Lung (tissue), 12 donors: ENCODE results near the gene NT5M. TPM values are rescaled to one million over a fixed set of nuclear protein-coding genes. Genes with fewer than 3 reads are reported as not detected.
A peak's percentile ranks its signal among the peaks of the same experiment; 100 is the strongest.

Experiments
- ATAC-seq: fragments of 200-7000 bp; cut with Tn5 transposase; one replicate; pipeline ENCODE4 v1.9.1; 2020; ENCODE audit warnings: moderate number of reproducible peaks; ENCODE audit not compliant: insufficient read depth, low FRiP score
- DNase-seq, 3 donors: peaks; one replicate each; pipeline ENCODE4 v3.0.0-alpha.2; 2013 to 2017
- H3K27ac ChIP-seq, 2 donors: one replicate each; pipeline ENCODE4 v1.5.1; 2013; ENCODE audit warnings: mild to moderate bottlenecking in 2 of 2, moderate library complexity in 2 of 2, control low read depth in 1 of 2, inconsistent platforms in 1 of 2, low read depth in 1 of 2, low read length in 1 of 2
- H3K27me3 ChIP-seq, 3 donors: one replicate each; pipeline ENCODE4 v1.5.1; 2013; ENCODE audit warnings: low read length in 2 of 3; ENCODE audit not compliant: control insufficient read depth in 3 of 3, insufficient read depth in 3 of 3
- H3K36me3 ChIP-seq, 4 donors: one replicate each; pipeline ENCODE4 v1.5.1; 2013; ENCODE audit warnings: low read length in 4 of 4, mild to moderate bottlenecking in 1 of 4, moderate library complexity in 1 of 4; ENCODE audit not compliant: control insufficient read depth in 4 of 4, insufficient read depth in 4 of 4
- H3K4me1 ChIP-seq, 5 donors: one replicate each; pipeline ENCODE4 v1.5.1; 2013; ENCODE audit warnings: low read length in 5 of 5, mild to moderate bottlenecking in 2 of 5, moderate library complexity in 1 of 5; ENCODE audit not compliant: control insufficient read depth in 5 of 5, insufficient read depth in 5 of 5
- H3K4me3 ChIP-seq: one replicate; pipeline ENCODE4 v1.5.1; 2013; ENCODE audit warnings: mild to moderate bottlenecking, control low read depth, moderate library complexity
- H3K9ac ChIP-seq, 2 donors: one replicate each; pipeline ENCODE4 v1.5.1; 2013; ENCODE audit warnings: low read length in 2 of 2, control low read depth in 1 of 2; ENCODE audit not compliant: insufficient read depth in 1 of 2
- H3K9me3 ChIP-seq, 4 donors: one replicate each; pipeline ENCODE4 v1.5.1; 2013; ENCODE audit warnings: low read length in 3 of 4, mild to moderate bottlenecking in 1 of 4, moderate library complexity in 1 of 4; ENCODE audit not compliant: control insufficient read depth in 4 of 4, insufficient read depth in 3 of 4
- WGBS, 2 donors: extraction: QIAGEN DNeasy Blood & Tissue Kit; methylation state at CpG; one replicate each; pipeline ENCODE4 v1.1.7; 2013; 5-methylcytosine and 5-hydroxymethylcytosine counted together
- polyA plus RNA-seq, 2 donors: library from polyadenylated mRNA; stranded (reverse); fragments of 200-250 nt; gene quantifications; one replicate each; pipeline ENCODE4 v1.2.1, GENCODE V29; 2013
- total RNA-seq, 2 donors: library from RNA; depleted of rRNA in 1 of 2; stranded (reverse); fragments of >200 nt in 1 of 2; gene quantifications; one replicate each; pipeline ENCODE4 v1.2.1, GENCODE V29; 2014 to 2021
- TF ChIP-seq, protein P1 (sequence below): IDR thresholded peaks from 2 replicates; pipeline ENCODE4 v1.5.1; 2012; ENCODE audit warnings: mild to moderate bottlenecking; ENCODE audit errors: control extremely low read depth, extremely low read depth
- donor health status: control.
- donor health status: control.
- donor health status: Bipolar disorder and iron deficiency.
- donor health status: healthy.
- donor health status: DM: yes; HTN: yes; CAD: no.

Gene NT5M
- total and polyA plus RNA-seq, 4 donors, result 1.7 to 2.8 (median 2.1) TPM

DNA sequence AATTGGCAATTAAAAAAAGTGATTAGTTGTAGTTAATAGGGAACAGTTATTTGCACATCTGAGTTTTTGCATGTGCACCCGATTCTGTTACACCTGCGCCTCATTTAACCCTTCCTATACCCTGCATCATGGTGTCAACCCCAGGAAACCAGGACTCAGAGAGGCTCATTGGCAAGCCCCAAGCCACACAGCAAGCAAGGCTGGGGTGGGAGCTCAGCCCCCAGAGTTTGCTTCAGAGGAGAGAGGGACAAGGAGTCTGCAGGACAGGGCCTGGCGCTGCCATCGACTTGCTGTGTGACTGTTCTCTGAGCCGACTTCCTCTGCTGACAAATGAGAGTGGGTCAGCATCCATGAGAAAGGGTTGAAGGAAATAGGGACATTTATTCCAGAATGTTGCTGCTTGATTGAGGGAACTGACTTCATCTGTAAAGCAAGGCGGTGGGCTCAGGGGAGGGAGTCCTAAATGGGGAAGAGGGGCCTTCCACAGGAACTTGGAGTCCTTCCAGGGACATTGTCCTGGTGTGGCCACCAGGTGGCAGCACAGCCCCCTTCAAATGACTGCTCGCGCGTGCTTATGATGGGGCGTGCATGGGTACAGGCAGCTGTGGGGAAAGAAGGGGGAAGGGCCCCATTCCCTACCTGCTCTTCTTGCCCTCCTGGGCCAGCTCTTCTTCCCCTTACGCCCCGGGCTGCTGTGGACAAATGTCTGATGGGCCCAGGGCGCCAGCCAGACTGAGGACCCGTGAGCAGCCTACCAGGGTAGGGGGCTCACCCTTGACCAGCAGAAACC, 51.6 kb downstream of the NT5M start:
- 35 to 36% methylated on average over 14 of the region's 14 CpGs for WGBS, 2 donors
- Histone ChIP-seq H3K4me3 (no peak overlapping the region), H3K27me3 (no peaks in the 10 kb centered on the region), H3K36me3 (no peaks in the 10 kb centered on the region), H3K4me1 (peaks cover 0 to 7% (median 4%) of the 10 kb centered on the region in 5 donors), H3K9ac (no peak overlapping the region), H3K27ac (no peak overlapping the region), H3K9me3 (no peaks in the 10 kb centered on the region)
- peak; percentile 79 to 83 (median 82) for DNase-seq
- peak; percentile 77 for ATAC-seq
- TF ChIP-seq, protein P1, sequence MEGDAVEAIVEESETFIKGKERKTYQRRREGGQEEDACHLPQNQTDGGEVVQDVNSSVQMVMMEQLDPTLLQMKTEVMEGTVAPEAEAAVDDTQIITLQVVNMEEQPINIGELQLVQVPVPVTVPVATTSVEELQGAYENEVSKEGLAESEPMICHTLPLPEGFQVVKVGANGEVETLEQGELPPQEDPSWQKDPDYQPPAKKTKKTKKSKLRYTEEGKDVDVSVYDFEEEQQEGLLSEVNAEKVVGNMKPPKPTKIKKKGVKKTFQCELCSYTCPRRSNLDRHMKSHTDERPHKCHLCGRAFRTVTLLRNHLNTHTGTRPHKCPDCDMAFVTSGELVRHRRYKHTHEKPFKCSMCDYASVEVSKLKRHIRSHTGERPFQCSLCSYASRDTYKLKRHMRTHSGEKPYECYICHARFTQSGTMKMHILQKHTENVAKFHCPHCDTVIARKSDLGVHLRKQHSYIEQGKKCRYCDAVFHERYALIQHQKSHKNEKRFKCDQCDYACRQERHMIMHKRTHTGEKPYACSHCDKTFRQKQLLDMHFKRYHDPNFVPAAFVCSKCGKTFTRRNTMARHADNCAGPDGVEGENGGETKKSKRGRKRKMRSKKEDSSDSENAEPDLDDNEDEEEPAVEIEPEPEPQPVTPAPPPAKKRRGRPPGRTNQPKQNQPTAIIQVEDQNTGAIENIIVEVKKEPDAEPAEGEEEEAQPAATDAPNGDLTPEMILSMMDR, result peak; percentile 76

DNA sequence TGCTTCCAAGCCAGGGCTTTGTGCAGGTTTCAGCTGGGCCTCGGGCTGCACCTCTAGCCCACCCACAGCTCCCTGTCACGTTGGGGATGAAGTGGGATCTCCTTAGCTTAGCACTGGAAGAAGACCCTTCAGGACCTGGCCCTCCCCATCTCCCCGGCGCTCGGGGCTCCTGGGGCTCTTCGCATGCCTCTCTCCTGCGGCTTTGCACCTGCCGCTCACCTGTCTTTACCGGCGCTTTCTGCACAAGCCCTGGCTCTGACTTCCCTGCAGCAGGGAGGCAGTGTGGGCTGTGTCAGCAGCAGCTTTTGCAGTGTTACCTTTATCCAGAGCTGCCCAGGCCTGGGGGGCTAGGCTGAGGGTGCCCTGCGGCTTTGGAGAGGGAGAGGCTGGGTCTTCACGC, 52.3 kb downstream of the NT5M start:
- ATAC-seq (no peak), DNase-seq (no peak)
- 75 to 83% methylated on average over 12 of the region's 12 CpGs for WGBS, 2 donors
- peaks cover 0 to 7% (median 4%) of the 10 kb centered on the region in 5 donors for H3K4me1 ChIP-seq
- no peak overlapping the region for H3K9ac ChIP-seq
- H3K27me3 ChIP-seq, result no peaks in the 10 kb centered on the region
- H3K36me3 ChIP-seq, result no peaks in the 10 kb centered on the region
- no peak overlapping the region for H3K27ac ChIP-seq
- TF ChIP-seq, protein P1, result no peak
- no peaks in the 10 kb centered on the region for H3K9me3 ChIP-seq
- no peak overlapping the region for H3K4me3 ChIP-seq

DNA sequence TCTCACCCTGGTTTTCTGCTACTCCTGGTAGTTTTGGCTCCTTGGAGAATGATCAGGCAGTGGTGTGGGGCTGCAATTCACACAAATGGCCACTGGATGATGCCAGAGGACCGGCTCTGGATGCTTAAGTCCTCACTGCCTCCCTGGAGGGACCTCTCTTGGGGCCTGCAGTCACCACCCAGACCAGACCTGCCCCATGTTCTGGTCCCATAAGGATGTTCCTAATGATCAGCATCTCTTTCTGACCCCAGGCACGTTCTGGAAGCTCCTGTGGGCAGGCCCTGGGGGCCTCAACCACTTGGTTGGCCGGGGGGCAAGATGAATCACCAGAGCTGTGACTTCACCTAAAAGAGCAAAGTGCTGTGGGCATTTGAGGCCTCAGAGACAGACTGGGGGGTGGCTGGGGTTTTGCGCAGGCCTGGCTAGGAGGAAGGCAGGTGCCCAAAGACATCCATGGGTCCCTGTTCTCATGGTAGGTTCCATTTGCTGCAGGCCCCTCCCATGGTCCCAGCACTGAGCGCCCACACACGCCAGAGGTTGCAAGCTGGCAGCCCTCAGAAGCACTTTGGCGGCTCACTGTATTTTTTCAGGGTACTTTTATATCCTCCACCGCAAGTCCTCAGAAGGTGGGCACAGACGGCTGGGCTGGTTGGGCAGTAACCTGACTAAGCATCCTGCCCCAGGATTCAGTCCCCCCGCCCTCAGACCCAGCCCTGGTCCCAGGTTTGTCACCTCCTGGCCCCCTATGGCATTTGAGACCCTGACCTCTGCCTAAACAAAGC, 53.2 kb downstream of the NT5M start:
- H3K27ac ChIP-seq, result no peak overlapping the region
- H3K9ac ChIP-seq, result no peak overlapping the region
- 66 to 69% methylated on average over 10 of the region's 10 CpGs for WGBS, 2 donors
- no peaks in the 10 kb centered on the region for H3K9me3 ChIP-seq
- TF ChIP-seq, protein P1, result peak; percentile 99
- H3K27me3 ChIP-seq, result no peaks in the 10 kb centered on the region
- H3K4me1 ChIP-seq, result peaks cover 0 to 7% (median 0%) of the 10 kb centered on the region in 5 donors
- DNase-seq (peak; percentile 87 to 93 (median 93)), ATAC-seq (peak; percentile 88)
- no peaks in the 10 kb centered on the region for H3K36me3 ChIP-seq
- no peak overlapping the region for H3K4me3 ChIP-seq
